Measurements from ENCODE around the gene HLA-DRA.

The HLA-DRA gene

GRCh38 chr6:32432050-32432450 is 7.6 kb upstream of the HLA-DRA start:
- TF ChIP-seq, protein P1, sequence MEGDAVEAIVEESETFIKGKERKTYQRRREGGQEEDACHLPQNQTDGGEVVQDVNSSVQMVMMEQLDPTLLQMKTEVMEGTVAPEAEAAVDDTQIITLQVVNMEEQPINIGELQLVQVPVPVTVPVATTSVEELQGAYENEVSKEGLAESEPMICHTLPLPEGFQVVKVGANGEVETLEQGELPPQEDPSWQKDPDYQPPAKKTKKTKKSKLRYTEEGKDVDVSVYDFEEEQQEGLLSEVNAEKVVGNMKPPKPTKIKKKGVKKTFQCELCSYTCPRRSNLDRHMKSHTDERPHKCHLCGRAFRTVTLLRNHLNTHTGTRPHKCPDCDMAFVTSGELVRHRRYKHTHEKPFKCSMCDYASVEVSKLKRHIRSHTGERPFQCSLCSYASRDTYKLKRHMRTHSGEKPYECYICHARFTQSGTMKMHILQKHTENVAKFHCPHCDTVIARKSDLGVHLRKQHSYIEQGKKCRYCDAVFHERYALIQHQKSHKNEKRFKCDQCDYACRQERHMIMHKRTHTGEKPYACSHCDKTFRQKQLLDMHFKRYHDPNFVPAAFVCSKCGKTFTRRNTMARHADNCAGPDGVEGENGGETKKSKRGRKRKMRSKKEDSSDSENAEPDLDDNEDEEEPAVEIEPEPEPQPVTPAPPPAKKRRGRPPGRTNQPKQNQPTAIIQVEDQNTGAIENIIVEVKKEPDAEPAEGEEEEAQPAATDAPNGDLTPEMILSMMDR (IDR thresholded peaks at IDR 0.05), result peak; percentile 47; the same call in 1 of the 2 replicates

GRCh38 chr6:32436186-32436585 is 3.5 kb upstream of the HLA-DRA start:
- TF ChIP-seq, protein P1 (IDR thresholded peaks at IDR 0.05), result no peak

GRCh38 chr6:32436995-32437836 is 2.5 kb upstream of the HLA-DRA start:
- TF ChIP-seq, protein P1 (IDR thresholded peaks at IDR 0.05), result no peak

DNA sequence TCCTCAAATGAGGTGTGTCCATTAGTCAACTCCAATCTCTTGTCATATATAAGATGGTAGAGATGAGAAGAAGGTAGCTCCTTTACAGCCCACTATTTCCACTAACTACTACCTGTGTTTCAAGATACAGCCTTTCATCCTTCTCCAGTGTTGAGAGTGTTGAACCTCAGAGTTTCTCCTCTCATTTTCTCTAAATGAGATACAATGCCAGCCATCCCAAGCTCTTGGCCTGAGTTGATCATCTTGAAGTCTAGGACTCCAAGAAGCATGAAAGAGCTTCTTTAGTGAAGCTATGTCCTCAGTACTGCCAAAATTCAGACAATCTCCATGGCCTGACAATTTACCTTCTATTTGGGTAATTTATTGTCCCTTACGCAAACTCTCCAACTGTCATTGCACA is 548 bp upstream of the HLA-DRA start:
- TF ChIP-seq, protein P1 (IDR thresholded peaks at IDR 0.05), result no peak

GRCh38 chr6:32442243-32442667 is 2.6 kb downstream of the HLA-DRA start:
- TF ChIP-seq, protein P1 (IDR thresholded peaks at IDR 0.05), result no peak

- TF ChIP-seq, protein P1 (IDR thresholded peaks at IDR 0.05), result no peak
These were observed 3.4 kb downstream of the HLA-DRA start for GRCh38 chr6:32442977-32443552.

GRCh38 chr6:32444433-32444832 is 4.7 kb downstream of the HLA-DRA start:
- TF ChIP-seq, protein P1 (IDR thresholded peaks at IDR 0.05), result no peak
